ENCODE data around the gene CHMP1A. TPM values are rescaled to one million over a fixed set of nuclear protein-coding genes. Genes with fewer than 3 reads are reported as not detected.

CHMP1A gene
- total RNA-seq, 3 donors from 2014 or later = 104 to 163 (median 108) TPM

DNA sequence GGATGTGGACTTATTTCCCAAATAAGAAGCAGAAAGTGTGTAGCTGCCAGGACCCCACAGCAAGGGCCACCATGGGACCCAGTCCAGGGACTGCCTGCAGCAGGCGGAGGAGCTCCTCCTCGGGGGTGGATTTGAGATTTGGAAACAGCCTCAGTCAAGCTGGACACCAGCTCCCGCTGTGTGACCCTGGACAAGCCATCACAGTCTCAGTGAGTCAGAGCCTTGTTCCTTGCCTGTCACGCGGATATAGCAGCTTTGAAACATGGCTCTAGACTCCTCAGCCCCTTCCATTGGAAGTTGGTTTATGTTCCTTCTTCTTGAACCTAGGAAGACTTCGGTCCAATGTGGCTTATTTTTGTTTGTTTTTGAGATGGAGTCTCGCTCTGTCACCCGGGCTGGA lies 56.6 kb downstream of the CHMP1A start:
- Histone ChIP-seq H3K4me1 (ENCODE audit: low read depth) (no peaks in the 10 kb centered on the region), H3K36me3 (ENCODE audit: low read depth) (no peaks in the 10 kb centered on the region), H3K9me3 (no peaks in the 10 kb centered on the region), H3K4me3 (no peak overlapping the region)
- ATAC-seq (no peak), DNase-seq (no peak)
- intact Hi-C loops (cut with DNase I, micrococcal nuclease) = no loop called here
- TF ChIP-seq, protein P1, sequence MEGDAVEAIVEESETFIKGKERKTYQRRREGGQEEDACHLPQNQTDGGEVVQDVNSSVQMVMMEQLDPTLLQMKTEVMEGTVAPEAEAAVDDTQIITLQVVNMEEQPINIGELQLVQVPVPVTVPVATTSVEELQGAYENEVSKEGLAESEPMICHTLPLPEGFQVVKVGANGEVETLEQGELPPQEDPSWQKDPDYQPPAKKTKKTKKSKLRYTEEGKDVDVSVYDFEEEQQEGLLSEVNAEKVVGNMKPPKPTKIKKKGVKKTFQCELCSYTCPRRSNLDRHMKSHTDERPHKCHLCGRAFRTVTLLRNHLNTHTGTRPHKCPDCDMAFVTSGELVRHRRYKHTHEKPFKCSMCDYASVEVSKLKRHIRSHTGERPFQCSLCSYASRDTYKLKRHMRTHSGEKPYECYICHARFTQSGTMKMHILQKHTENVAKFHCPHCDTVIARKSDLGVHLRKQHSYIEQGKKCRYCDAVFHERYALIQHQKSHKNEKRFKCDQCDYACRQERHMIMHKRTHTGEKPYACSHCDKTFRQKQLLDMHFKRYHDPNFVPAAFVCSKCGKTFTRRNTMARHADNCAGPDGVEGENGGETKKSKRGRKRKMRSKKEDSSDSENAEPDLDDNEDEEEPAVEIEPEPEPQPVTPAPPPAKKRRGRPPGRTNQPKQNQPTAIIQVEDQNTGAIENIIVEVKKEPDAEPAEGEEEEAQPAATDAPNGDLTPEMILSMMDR (IDR thresholded peaks at IDR 0.05) = no peak

DNA sequence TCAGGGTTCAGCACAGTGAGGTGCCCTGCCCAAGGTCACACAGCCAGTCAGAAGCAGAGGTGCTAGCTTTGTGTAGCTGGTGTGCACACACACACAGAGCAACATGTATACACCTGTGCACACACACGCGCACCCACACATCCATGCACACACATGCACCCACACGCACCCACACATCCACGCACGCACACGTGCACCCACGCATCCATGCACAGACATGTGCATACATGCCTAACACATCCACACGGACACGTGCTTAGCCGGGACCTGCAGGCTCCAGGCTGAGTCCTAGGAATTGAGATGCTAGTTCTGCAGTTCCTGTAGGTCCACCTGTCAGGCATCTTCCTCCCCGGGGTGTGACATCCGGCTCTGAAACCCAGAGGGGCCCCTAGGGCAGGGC lies 57.1 kb downstream of the CHMP1A start:
- intact Hi-C loops (cut with DNase I, micrococcal nuclease) = no loop called here
- H3K9me3 ChIP-seq = no peaks in the 10 kb centered on the region
- H3K4me1 ChIP-seq (ENCODE audit: low read depth) = no peaks in the 10 kb centered on the region
- H3K36me3 ChIP-seq (ENCODE audit: low read depth) = no peaks in the 10 kb centered on the region
- TF ChIP-seq, protein P1 (IDR thresholded peaks at IDR 0.05) = no peak
- H3K4me3 ChIP-seq = no peak overlapping the region
- DNase-seq (no peak), ATAC-seq (peak; percentile 9)

DNA sequence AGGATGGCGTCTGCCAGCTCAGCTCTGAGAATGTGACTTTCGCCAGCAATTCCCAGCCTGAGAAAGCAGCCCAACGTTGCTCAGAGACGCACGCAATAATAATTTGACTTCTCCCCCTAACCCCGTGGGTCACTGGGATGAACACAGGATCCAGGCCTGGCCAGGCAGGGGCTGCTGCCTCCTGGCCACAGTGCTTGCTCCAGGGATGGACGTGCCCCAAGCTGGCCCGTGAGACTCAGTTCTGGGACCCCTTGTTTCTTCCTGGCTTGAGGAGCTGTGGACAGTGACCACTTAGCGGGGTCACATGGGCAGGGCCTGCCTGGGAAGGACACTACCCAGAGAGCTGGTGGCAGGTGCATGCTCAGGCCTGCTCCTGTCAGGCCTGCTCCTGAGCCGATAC lies 57.6 kb downstream of the CHMP1A start:
- Histone ChIP-seq H3K4me1 (ENCODE audit: low read depth) (no peaks in the 10 kb centered on the region), H3K4me3 (no peak overlapping the region), H3K36me3 (ENCODE audit: low read depth) (no peaks in the 10 kb centered on the region), H3K9me3 (no peaks in the 10 kb centered on the region)
- DNase-seq = no peak
- intact Hi-C loops (cut with DNase I, micrococcal nuclease) = no loop called here
- no peak for ATAC-seq
- TF ChIP-seq, protein P1 (IDR thresholded peaks at IDR 0.05) = no peak

DNA sequence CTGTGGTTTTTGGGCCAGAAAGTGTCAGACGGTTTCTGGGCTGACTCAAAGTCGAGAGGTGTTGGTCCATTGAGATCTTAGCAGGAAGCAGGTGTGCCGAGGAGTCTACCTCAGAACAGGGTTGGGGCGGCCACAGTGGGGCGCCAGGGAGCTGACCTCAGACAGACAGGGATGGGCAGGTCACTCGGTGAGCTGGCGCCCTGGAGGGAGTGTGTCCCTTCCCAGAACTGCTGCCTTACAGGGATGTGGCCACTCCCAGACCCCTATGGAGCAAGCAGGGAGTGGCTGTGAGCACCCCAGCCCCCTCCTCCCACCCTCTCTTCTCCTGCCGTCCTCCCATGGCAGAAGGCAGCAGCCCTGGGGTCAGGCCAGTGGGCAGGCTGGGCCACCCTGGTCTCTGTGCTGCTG lies 58.1 kb downstream of the CHMP1A start:
- TF ChIP-seq, protein P1 (IDR thresholded peaks at IDR 0.05) = no peak
- H3K36me3 ChIP-seq (ENCODE audit: low read depth) = no peaks in the 10 kb centered on the region
- ATAC-seq = peak; percentile 77
- H3K4me3 ChIP-seq = no peak overlapping the region
- intact Hi-C loops (cut with DNase I, micrococcal nuclease) = no loop called here
- H3K4me1 ChIP-seq (ENCODE audit: low read depth) = no peaks in the 10 kb centered on the region
- H3K9me3 ChIP-seq = no peaks in the 10 kb centered on the region
- DNase-seq = peak in 2 of 3 donors; percentile 60 to 68

DNA sequence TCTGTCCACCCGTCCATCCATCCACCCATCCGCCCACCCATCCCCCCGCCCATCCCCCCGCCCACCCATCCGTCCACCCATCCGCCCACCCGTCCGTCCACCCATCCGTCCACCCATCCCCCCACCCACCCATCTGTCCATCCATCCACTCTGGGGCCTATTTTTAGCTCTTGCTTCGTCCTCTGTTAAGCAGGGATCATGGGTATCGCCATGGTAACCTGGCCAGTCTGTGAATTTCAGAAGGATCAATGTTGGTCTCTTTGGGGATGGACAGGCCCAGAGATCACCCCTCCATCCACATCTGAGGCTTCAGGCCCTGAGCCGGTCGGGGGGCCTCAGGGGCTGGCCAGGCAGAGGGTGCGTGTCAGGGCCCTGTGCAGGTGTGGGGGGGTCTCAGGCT lies 59.3 kb downstream of the CHMP1A start:
- TF ChIP-seq, protein P1 (IDR thresholded peaks at IDR 0.05) = no peak
- no peaks in the 10 kb centered on the region for H3K4me1 ChIP-seq (ENCODE audit: low read depth)
- ATAC-seq (no peak), DNase-seq (no peak)
- intact Hi-C loops (cut with DNase I, micrococcal nuclease) = no loop called here
- no peaks in the 10 kb centered on the region for H3K36me3 ChIP-seq (ENCODE audit: low read depth)
- no peaks in the 10 kb centered on the region for H3K9me3 ChIP-seq
- no peak overlapping the region for H3K4me3 ChIP-seq
